ENCODE measurements around the gene CUZD1. TPM values are rescaled to one million over a fixed set of nuclear protein-coding genes. Genes with fewer than 3 reads are reported as not detected.

The CUZD1 gene
- total RNA-seq, 1 donor from 2014 or later = 2.4 TPM

DNA sequence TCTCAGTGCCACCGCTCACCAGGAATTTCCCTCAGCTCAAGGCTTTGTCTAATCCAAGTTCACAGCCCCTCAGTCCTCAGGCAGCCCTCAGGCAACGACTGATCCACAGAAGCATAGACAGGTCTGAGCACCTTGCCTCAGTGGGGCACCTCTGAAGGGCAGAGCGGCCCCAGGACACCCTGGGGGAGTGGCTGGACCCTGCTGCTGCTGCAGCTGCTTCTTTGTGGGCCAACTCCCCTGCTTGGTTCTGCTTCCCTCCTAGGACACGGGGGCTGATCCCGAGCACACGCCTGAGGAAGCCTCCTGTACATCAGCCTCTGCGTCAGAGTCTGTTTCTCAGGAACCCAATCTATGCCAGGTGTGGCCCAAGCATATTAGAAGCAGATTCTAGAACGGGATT, 16.2 kb downstream of the CUZD1 start:
- TF ChIP-seq, protein P1, sequence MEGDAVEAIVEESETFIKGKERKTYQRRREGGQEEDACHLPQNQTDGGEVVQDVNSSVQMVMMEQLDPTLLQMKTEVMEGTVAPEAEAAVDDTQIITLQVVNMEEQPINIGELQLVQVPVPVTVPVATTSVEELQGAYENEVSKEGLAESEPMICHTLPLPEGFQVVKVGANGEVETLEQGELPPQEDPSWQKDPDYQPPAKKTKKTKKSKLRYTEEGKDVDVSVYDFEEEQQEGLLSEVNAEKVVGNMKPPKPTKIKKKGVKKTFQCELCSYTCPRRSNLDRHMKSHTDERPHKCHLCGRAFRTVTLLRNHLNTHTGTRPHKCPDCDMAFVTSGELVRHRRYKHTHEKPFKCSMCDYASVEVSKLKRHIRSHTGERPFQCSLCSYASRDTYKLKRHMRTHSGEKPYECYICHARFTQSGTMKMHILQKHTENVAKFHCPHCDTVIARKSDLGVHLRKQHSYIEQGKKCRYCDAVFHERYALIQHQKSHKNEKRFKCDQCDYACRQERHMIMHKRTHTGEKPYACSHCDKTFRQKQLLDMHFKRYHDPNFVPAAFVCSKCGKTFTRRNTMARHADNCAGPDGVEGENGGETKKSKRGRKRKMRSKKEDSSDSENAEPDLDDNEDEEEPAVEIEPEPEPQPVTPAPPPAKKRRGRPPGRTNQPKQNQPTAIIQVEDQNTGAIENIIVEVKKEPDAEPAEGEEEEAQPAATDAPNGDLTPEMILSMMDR (IDR thresholded peaks at IDR 0.05; ENCODE audit: partially characterized antibody, unreplicated experiment) = no peak
- no peak overlapping the region for H3K4me3 Mint-ChIP-seq (ENCODE audit: unreplicated experiment)
- H3K4me1 Mint-ChIP-seq (ENCODE audit: low read depth, unreplicated experiment) = no peaks in the 10 kb centered on the region

DNA sequence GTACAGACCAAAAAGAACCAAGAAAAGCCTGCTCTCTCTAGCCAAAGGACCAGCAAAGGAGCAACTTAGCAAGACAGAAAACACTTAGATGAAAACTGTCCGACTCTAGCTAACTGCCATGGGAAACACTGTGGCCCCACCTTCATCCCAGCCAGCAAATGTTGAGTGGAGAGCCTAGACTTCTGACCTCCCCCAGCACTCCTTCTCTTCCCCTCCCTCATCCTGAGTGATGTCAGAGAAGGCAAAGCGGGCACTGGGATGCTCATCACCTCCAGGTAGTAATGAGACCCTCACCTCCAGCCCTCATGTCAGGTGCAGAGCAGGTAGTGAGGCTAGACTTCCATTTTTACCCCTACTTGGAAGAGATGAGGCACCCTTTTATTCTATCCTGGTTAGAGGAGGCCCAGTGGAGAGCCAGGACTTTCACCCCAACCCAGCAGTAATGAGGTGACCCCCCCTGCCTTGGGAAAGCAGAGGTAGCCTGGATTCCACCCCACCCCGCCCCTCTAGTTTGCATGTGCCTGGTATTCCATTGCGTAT, 16.9 kb downstream of the CUZD1 start:
- TF ChIP-seq, protein P1 (IDR thresholded peaks at IDR 0.05; ENCODE audit: partially characterized antibody, unreplicated experiment) = no peak
- no peaks in the 10 kb centered on the region for H3K36me3 Mint-ChIP-seq (ENCODE audit: unreplicated experiment)
- H3K27me3 Mint-ChIP-seq (ENCODE audit: unreplicated experiment) = peaks cover 2% of the 10 kb centered on the region
- DNase-seq = no peak
- no peak overlapping the region for H3K27ac Mint-ChIP-seq (ENCODE audit: unreplicated experiment)
- no peaks in the 10 kb centered on the region for H3K4me1 Mint-ChIP-seq (ENCODE audit: low read depth, unreplicated experiment)
- no peaks in the 10 kb centered on the region for H3K9me3 Mint-ChIP-seq (ENCODE audit: unreplicated experiment)
- no peak overlapping the region for H3K4me3 Mint-ChIP-seq (ENCODE audit: unreplicated experiment)

More for the DNA sequence above, 16.2 kb downstream of the CUZD1 start:
- H3K9me3 Mint-ChIP-seq (ENCODE audit: unreplicated experiment) = no peaks in the 10 kb centered on the region
- no peak for DNase-seq
- H3K36me3 Mint-ChIP-seq (ENCODE audit: unreplicated experiment) = no peaks in the 10 kb centered on the region
- no peak overlapping the region for H3K27ac Mint-ChIP-seq (ENCODE audit: unreplicated experiment)
- peaks cover 2% of the 10 kb centered on the region for H3K27me3 Mint-ChIP-seq (ENCODE audit: unreplicated experiment)

DNA sequence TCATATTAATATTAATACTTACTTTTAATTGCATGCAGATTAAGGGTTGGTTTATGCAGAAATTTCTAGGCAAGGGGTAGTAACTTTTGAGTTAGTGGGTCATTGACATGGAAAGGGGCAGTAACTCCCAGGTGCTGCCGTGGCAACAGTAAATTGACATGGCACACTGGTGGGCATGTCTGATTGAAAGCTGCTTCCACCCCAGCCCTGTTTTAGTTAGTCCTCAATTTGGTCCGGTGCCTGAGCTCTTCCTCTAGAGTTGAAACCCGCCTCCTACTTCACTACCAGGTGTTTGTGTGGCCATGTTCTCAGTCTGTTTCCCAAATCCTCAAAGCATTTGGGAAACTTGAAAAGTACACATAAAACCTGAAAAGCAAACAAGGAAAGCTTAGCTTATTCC, 18.4 kb downstream of the CUZD1 start:
- Mint-ChIP-seq H3K9me3 (ENCODE audit: unreplicated experiment) (no peaks in the 10 kb centered on the region), H3K4me1 (ENCODE audit: low read depth, unreplicated experiment) (no peaks in the 10 kb centered on the region), H3K27me3 (ENCODE audit: unreplicated experiment) (peaks cover 5% of the 10 kb centered on the region), H3K4me3 (ENCODE audit: unreplicated experiment) (no peak overlapping the region), H3K27ac (ENCODE audit: unreplicated experiment) (no peak overlapping the region), H3K36me3 (ENCODE audit: unreplicated experiment) (no peaks in the 10 kb centered on the region)
- no peak for DNase-seq
- TF ChIP-seq, protein P1 (IDR thresholded peaks at IDR 0.05; ENCODE audit: partially characterized antibody, unreplicated experiment) = no peak

GRCh38 chr10:122822973-122823690, 22.5 kb downstream of the CUZD1 start:
- no peak overlapping the region for H3K4me3 Mint-ChIP-seq (ENCODE audit: unreplicated experiment)
- no peak for DNase-seq
- H3K4me1 Mint-ChIP-seq (ENCODE audit: low read depth, unreplicated experiment) = no peaks in the 10 kb centered on the region
- H3K36me3 Mint-ChIP-seq (ENCODE audit: unreplicated experiment) = no peaks in the 10 kb centered on the region
- no peak overlapping the region for H3K27ac Mint-ChIP-seq (ENCODE audit: unreplicated experiment)
- H3K9me3 Mint-ChIP-seq (ENCODE audit: unreplicated experiment) = no peaks in the 10 kb centered on the region
- TF ChIP-seq, protein P1 (IDR thresholded peaks at IDR 0.05; ENCODE audit: partially characterized antibody, unreplicated experiment) = no peak
- H3K27me3 Mint-ChIP-seq (ENCODE audit: unreplicated experiment) = peaks cover 6% of the 10 kb centered on the region

DNA sequence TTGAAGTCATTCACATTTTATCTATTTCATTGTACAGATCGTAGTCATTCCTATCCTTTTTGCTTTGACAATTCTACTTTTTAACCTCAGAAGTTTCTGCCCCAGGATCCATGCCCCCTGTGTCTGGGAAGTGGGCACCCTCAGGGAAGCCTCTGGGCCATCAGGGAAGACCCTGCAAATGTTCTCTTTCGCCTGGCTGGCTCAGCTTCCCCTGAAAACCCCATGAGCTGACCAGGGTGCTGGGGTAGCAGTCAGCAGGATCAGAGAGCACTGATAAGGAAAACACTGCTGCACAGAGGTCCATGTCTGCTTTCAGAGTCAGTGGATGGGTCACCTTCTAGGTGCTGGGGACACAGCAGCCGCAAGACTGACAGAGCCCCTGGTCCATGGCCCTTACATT, 23.8 kb downstream of the CUZD1 start:
- Mint-ChIP-seq H3K36me3 (ENCODE audit: unreplicated experiment) (no peaks in the 10 kb centered on the region), H3K27me3 (ENCODE audit: unreplicated experiment) (peaks cover 4% of the 10 kb centered on the region)
- TF ChIP-seq, protein P1 (IDR thresholded peaks at IDR 0.05; ENCODE audit: partially characterized antibody, unreplicated experiment) = no peak

More for the DNA sequence above, 23.8 kb downstream of the CUZD1 start:
- H3K4me1 Mint-ChIP-seq (ENCODE audit: low read depth, unreplicated experiment) = no peaks in the 10 kb centered on the region
- H3K27ac Mint-ChIP-seq (ENCODE audit: unreplicated experiment) = no peak overlapping the region
- DNase-seq = no peak
- no peak overlapping the region for H3K4me3 Mint-ChIP-seq (ENCODE audit: unreplicated experiment)
- H3K9me3 Mint-ChIP-seq (ENCODE audit: unreplicated experiment) = no peaks in the 10 kb centered on the region
